Neural crest cell (in vitro differentiated cells): Measurements from ENCODE around the gene EED. TPM values are rescaled to one million over a fixed set of nuclear protein-coding genes. Genes with fewer than 3 reads are reported as not detected.

Experiments used
- DNase-seq: peaks from one replicate; pipeline ENCODE4 v3.0.0; 2021; ENCODE audit warnings: low read depth, mixed read lengths, low spot score
- H3K27ac Mint-ChIP-seq: one replicate; pipeline ENCODE4 v1.8.0; 2021; ENCODE audit warnings: mild to moderate bottlenecking, mixed read lengths; ENCODE audit not compliant: unreplicated experiment
- H3K27me3 Mint-ChIP-seq: 2 replicates; pipeline ENCODE4 v1.8.0; 2021; ENCODE audit warnings: low read depth, mild to moderate bottlenecking, mixed read lengths
- H3K36me3 Mint-ChIP-seq: 2 replicates; pipeline ENCODE4 v1.8.0; 2021; ENCODE audit warnings: low read depth, mild to moderate bottlenecking, mixed read lengths
- H3K4me1 Mint-ChIP-seq: 2 replicates; pipeline ENCODE4 v1.8.0; 2021; ENCODE audit warnings: mixed read lengths
- H3K4me3 Mint-ChIP-seq: one replicate; pipeline ENCODE4 v1.8.0; 2021; ENCODE audit warnings: mild to moderate bottlenecking, mixed read lengths
- H3K9me3 Mint-ChIP-seq: 2 replicates; pipeline ENCODE4 v1.8.0; 2021; ENCODE audit warnings: mixed read lengths
- total RNA-seq: library from RNA; stranded (reverse); gene quantifications from 2 replicates; pipeline ENCODE4 v1.2.1, GENCODE V29; 2021
- TF ChIP-seq, protein P1 (sequence below): fragments of 200-600 bp; sonication (generic); conservative IDR thresholded peaks from 2 replicates; pipeline ENCODE4 v1.5.0; 2021; ENCODE audit warnings: antibody characterized with exemption, mild to moderate bottlenecking

Gene EED
- total RNA-seq, 1 donor from 2014 or later: 39.2 TPM

DNA sequence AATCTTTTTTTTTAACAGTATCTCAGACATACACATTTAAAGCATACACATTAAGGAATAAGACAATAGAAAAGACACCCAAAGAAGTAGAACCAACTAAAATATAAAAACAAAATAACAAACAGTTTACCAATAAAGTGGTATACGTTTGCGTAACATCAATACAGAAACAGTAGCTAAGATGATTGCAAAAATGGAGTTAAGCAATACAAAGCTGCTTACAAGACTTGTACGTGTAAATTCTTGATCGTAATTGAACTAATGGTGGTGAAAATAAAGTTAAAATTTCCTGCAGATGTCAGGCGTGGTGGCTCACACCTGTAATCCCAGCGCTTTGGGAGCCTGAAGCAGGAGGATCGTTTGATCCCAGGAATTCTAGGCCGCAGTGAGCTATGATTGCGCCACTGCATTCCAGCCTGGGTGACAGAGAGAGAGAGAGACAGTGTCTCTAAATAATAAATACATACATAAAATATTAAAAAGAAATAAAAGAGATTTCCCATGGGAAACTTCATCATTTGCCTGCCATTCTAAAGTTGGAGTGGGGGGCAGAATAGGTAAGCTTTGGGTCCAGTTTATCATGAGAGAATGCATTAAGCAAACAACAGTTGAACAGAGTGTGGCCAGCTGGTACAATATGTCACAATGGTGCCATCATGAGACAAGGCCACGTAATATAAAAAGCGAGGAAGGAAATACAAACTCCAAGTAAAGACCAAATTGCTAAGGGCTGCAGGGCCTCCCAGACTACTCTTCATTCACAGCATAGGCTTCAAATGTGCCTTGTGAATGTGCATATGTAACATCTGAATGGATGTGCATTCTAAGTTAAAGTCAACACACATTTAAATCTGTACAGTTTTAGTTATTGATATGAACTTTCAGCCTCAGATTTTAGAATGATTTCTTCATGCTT is 38.9 kb upstream of the EED start:
- Mint-ChIP-seq H3K4me1 (no peaks in the 10 kb centered on the region), H3K27ac (no peak overlapping the region), H3K27me3 (no peaks in the 10 kb centered on the region), H3K36me3 (no peaks in the 10 kb centered on the region), H3K9me3 (peaks cover 6% of the 10 kb centered on the region), H3K4me3 (no peak overlapping the region)
- TF ChIP-seq, protein P1, sequence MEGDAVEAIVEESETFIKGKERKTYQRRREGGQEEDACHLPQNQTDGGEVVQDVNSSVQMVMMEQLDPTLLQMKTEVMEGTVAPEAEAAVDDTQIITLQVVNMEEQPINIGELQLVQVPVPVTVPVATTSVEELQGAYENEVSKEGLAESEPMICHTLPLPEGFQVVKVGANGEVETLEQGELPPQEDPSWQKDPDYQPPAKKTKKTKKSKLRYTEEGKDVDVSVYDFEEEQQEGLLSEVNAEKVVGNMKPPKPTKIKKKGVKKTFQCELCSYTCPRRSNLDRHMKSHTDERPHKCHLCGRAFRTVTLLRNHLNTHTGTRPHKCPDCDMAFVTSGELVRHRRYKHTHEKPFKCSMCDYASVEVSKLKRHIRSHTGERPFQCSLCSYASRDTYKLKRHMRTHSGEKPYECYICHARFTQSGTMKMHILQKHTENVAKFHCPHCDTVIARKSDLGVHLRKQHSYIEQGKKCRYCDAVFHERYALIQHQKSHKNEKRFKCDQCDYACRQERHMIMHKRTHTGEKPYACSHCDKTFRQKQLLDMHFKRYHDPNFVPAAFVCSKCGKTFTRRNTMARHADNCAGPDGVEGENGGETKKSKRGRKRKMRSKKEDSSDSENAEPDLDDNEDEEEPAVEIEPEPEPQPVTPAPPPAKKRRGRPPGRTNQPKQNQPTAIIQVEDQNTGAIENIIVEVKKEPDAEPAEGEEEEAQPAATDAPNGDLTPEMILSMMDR: no peak
- no peak for DNase-seq

DNA sequence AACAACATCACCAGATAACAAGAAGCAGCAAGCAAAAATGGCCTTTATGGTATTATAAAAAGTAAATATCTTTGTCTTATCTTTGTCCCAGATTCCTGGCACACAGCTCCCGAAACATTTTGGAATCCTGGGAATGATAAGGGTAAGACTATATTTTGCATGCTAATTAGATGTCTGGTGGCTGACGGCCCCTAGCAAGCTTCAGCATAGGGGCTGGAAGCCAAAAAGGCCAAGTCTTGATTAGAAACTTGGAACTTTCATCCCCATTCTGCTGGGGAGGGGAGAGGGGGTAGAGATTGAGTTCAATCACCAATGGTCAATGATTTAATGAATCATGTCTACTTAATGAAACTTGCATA is 38.2 kb upstream of the EED start:
- Mint-ChIP-seq H3K36me3 (no peaks in the 10 kb centered on the region), H3K4me1 (no peaks in the 10 kb centered on the region), H3K27ac (no peak overlapping the region), H3K9me3 (peaks cover 6% of the 10 kb centered on the region), H3K27me3 (no peaks in the 10 kb centered on the region), H3K4me3 (no peak overlapping the region)
- no peak for DNase-seq
- TF ChIP-seq, protein P1: no peak

DNA sequence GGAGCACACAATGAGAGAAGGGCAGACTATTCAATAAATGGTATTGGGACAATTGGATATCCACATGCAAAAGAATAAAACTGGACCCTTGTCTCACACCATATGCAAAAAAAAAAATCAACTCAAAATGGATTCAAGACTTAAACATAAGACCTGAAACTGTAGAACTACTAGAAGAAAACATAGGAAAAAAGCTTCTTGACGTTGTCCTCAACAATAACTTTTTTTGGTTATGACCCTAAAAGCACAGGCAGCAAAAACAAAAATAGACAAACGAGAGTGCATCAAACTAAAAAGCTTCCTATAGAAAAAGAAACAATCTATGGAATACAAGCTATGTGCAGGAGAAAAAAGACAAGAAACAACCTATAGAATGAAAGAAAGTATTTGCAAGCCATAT is 37.1 kb upstream of the EED start:
- Mint-ChIP-seq H3K4me3 (no peak overlapping the region), H3K4me1 (no peaks in the 10 kb centered on the region), H3K9me3 (peaks cover 6% of the 10 kb centered on the region), H3K36me3 (no peaks in the 10 kb centered on the region), H3K27ac (no peak overlapping the region), H3K27me3 (no peaks in the 10 kb centered on the region)
- no peak for DNase-seq
- TF ChIP-seq, protein P1: no peak

DNA sequence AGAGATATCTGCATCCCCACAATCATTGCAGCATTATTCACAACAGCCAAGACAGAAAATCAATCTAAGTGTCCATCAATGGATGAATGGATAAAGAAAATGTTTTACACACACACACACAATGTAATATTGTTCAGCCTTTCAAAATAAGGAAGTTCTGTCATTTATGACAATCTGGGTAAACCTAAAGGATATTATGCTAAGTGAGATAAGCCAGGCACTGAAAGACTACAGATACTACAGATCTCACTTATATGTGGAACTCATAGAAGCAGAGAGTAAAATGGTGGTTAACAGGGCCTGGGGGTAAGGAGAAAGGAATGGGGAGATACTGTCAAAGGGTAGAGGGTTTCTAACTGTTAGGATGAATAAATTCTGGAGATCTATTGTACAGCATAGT is 36.0 kb upstream of the EED start:
- Mint-ChIP-seq H3K27me3 (no peaks in the 10 kb centered on the region), H3K4me3 (no peak overlapping the region), H3K4me1 (no peaks in the 10 kb centered on the region), H3K9me3 (peaks cover 6% of the 10 kb centered on the region), H3K27ac (no peak overlapping the region), H3K36me3 (no peaks in the 10 kb centered on the region)
- no peak for DNase-seq
- TF ChIP-seq, protein P1: no peak

DNA sequence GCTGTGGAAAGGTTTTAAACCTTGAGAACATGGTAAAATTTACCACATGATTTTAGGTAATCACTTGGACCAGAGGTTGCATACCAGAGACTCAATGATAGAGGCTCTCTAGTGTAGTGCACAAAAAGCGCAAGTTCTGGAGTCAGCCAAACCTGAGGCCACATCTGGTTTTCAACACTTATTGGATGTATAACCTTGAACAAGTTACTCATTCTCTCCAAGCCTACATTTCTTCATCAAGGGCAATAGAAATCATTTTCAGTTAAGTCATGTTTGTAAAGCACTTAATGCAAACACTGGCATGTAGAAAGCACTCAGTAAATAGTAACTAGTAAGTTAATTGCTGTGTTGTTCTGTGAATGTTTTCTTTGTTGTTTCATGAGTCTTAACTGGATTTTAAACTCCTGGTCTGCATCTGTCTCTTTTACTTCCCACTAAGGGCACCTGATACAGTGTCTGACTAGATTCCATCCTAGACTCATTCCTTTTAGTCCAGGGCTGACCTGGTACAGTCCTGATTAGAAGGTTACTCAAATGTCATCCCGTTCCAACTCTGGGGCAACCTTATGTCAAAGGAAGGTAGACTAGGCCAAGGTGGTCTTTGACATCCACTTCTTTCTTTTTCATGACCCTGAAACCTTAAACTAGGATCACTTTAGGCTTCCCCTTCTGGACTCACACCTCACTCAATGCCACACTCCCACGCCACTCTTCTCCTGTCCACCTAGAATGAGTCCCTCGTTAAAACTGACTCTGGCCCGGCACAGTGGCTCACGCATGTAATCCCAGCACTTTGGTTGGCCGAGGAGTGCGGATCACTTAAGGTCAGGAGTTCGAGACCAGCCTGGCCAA is 34.5 kb upstream of the EED start:
- H3K9me3 Mint-ChIP-seq: peaks cover 6% of the 10 kb centered on the region
- H3K36me3 Mint-ChIP-seq: no peaks in the 10 kb centered on the region
- DNase-seq: no peak
- TF ChIP-seq, protein P1: no peak
- no peak overlapping the region for H3K4me3 Mint-ChIP-seq
- no peak overlapping the region for H3K27ac Mint-ChIP-seq
- H3K27me3 Mint-ChIP-seq: no peaks in the 10 kb centered on the region
- no peaks in the 10 kb centered on the region for H3K4me1 Mint-ChIP-seq
